ENCODE data around the gene PIP5K1C.

The PIP5K1C gene

GRCh38 chr19:3693025-3693925 is 7.0 kb downstream of the PIP5K1C start:
- no peak for DNase-seq (ENCODE audit: low read depth in 2 of 2)

GRCh38 chr19:3692141-3693024 is 7.9 kb downstream of the PIP5K1C start:
- no peak for DNase-seq (ENCODE audit: low read depth in 2 of 2)

- no peak for DNase-seq (ENCODE audit: low read depth in 2 of 2)
Measured at GRCh38 chr19:3691726-3692125, 8.5 kb downstream of the PIP5K1C start.

GRCh38 chr19:3691372-3691716 is 8.9 kb downstream of the PIP5K1C start:
- no peak for DNase-seq (ENCODE audit: low read depth in 2 of 2)

GRCh38 chr19:3690551-3691371 is 9.5 kb downstream of the PIP5K1C start:
- DNase-seq (ENCODE audit: low read depth in 2 of 2) = no peak

GRCh38 chr19:3687774-3688706 is 12.2 kb downstream of the PIP5K1C start:
- DNase-seq (ENCODE audit: low read depth in 2 of 2) = no peak

GRCh38 chr19:3687393-3687773 is 12.9 kb downstream of the PIP5K1C start:
- DNase-seq (ENCODE audit: low read depth in 2 of 2) = no peak

GRCh38 chr19:3684817-3685410 is 15.4 kb downstream of the PIP5K1C start:
- no peak for DNase-seq (ENCODE audit: low read depth in 2 of 2)

- no peak for DNase-seq (ENCODE audit: low read depth in 2 of 2)
Measured at GRCh38 chr19:3684054-3684816, 16.0 kb downstream of the PIP5K1C start.

GRCh38 chr19:3683405-3684053 is 16.7 kb downstream of the PIP5K1C start:
- DNase-seq (ENCODE audit: low read depth in 2 of 2) = no peak

GRCh38 chr19:3682741-3683404 is 17.4 kb downstream of the PIP5K1C start:
- no peak for DNase-seq (ENCODE audit: low read depth in 2 of 2)

GRCh38 chr19:3682286-3682685 is 18.0 kb downstream of the PIP5K1C start:
- DNase-seq (ENCODE audit: low read depth in 2 of 2) = no peak

GRCh38 chr19:3680939-3681338 is 19.3 kb downstream of the PIP5K1C start:
- DNase-seq (ENCODE audit: low read depth in 2 of 2) = no peak

GRCh38 chr19:3679581-3679980 is 20.7 kb downstream of the PIP5K1C start:
- no peak for DNase-seq (ENCODE audit: low read depth in 2 of 2)

- no peak for DNase-seq (ENCODE audit: low read depth in 2 of 2)
Measured at GRCh38 chr19:3679138-3679537, 21.1 kb downstream of the PIP5K1C start.

GRCh38 chr19:3678188-3678587 is 22.1 kb downstream of the PIP5K1C start:
- no peak for DNase-seq (ENCODE audit: low read depth in 2 of 2)

- DNase-seq (ENCODE audit: low read depth in 2 of 2) = no peak
Measured at GRCh38 chr19:3674784-3675543, 25.3 kb downstream of the PIP5K1C start.
